Activated T-helper 1 cell treated with anti-CD3 and anti-CD28 coated beads, Interleukin-2, amount 50 U/mL, for 16 hours (primary cell): Measurements from ENCODE around the gene GOLGA6L7.
"Not testable (repeated sequence)": the region's sequence is repeated elsewhere in the genome, so short reads cannot be mapped to it uniquely, and the experiment has no call there.

ENCODE experiments used
- DNase-seq, 2 donors: peaks; one replicate each; pipeline ENCODE4 v3.0.0-alpha.2; 2020; ENCODE audit warnings: low read depth in 1 of 2, low spot score in 1 of 2

GOLGA6L7 gene

GRCh38 chr15:28884151-28884940, 35.9 kb upstream of the GOLGA6L7 start:
- DNase-seq = no peak

GRCh38 chr15:28881600-28881999, 33.2 kb upstream of the GOLGA6L7 start:
- DNase-seq = no peak

GRCh38 chr15:28881170-28881569, 32.7 kb upstream of the GOLGA6L7 start:
- DNase-seq = no peak

- no peak for DNase-seq
These were observed 32.2 kb upstream of the GOLGA6L7 start for GRCh38 chr15:28880680-28881079.

- DNase-seq = no peak
These were observed 31.1 kb upstream of the GOLGA6L7 start for GRCh38 chr15:28879551-28879950.

GRCh38 chr15:28878209-28878608, 29.8 kb upstream of the GOLGA6L7 start:
- DNase-seq = no peak

GRCh38 chr15:28876845-28877185, 28.4 kb upstream of the GOLGA6L7 start:
- no peak for DNase-seq

- no peak for DNase-seq
These were observed 27.8 kb upstream of the GOLGA6L7 start for GRCh38 chr15:28876131-28876844.

GRCh38 chr15:28875461-28876000, 27.1 kb upstream of the GOLGA6L7 start:
- no peak for DNase-seq

GRCh38 chr15:28873585-28874190, 25.2 kb upstream of the GOLGA6L7 start:
- DNase-seq = no peak

- DNase-seq = no peak
These were observed 24.6 kb upstream of the GOLGA6L7 start for GRCh38 chr15:28873006-28873405.

GRCh38 chr15:28871168-28871567, 22.7 kb upstream of the GOLGA6L7 start:
- no peak for DNase-seq

- DNase-seq = no peak
These were observed 20.4 kb upstream of the GOLGA6L7 start for GRCh38 chr15:28868744-28869345.

GRCh38 chr15:28861589-28862293, 13.3 kb upstream of the GOLGA6L7 start:
- DNase-seq = not testable (repeated sequence)

GRCh38 chr15:28861031-28861534, 12.6 kb upstream of the GOLGA6L7 start:
- DNase-seq = no peak

- DNase-seq = not testable (repeated sequence)
These were observed 6.1 kb upstream of the GOLGA6L7 start for GRCh38 chr15:28854578-28854977.

- not testable (repeated sequence) for DNase-seq
These were observed 5.2 kb upstream of the GOLGA6L7 start for GRCh38 chr15:28853654-28854053.

GRCh38 chr15:28849766-28850165, 1.3 kb upstream of the GOLGA6L7 start:
- not testable (repeated sequence) for DNase-seq

- not testable (repeated sequence) for DNase-seq
These were observed 827 bp upstream of the GOLGA6L7 start for GRCh38 chr15:28849271-28849670.

GRCh38 chr15:28847959-28848358, 485 bp downstream of the GOLGA6L7 start:
- not testable (repeated sequence) for DNase-seq

- DNase-seq = not testable (repeated sequence)
These were observed 1.2 kb downstream of the GOLGA6L7 start for GRCh38 chr15:28847247-28847646.
